HepG2 (cell line): ENCODE data around the gene ACTN1. TPM values are rescaled to one million over a fixed set of nuclear protein-coding genes. Genes with fewer than 3 reads are reported as not detected.
A peak's percentile ranks its signal among the peaks of the same experiment; 100 is the strongest.

ENCODE experiments used
- ATAC-seq: fragments of 200-7000 bp; cut with Tn5 transposase; 3 replicates; pipeline ENCODE4 v1.9.1; 2020; ENCODE audit warnings: mild to moderate bottlenecking, moderate library complexity
- BruUV-seq: library from RNA; stranded (reverse); fragments of 400-500 nt; replicated peaks from 2 replicates; lab custom pipeline; 2021; lab: Mats Ljungman, UMichigan
- CTCF ChIA-PET: fragments of 300-600 bp; formaldehyde crosslinking; extraction: SDS; loops from one replicate; lab custom pipeline; 2021; ENCODE audit warnings: low total read pairs, inconsistent platforms, low intra/inter-chr PET ratio; lab: Yijun Ruan, JAX
- POLR2A ChIA-PET: fragments of 350-600 bp; sonication (Branson Sonifier 250); formaldehyde crosslinking; loops from one replicate; lab custom pipeline; 2020; ENCODE audit warnings: antibody characterized with exemption, inconsistent platforms; lab: Yijun Ruan, JAX
- DNase-seq: peaks from one replicate; pipeline ENCODE4 v3.0.0-alpha.2; 2015; ENCODE audit warnings: low spot score
- FAIRE-seq: peaks from 3 replicates; lab custom pipeline; 2011; peaks lifted over from hg19 to GRCh38; lab: Jason Lieb, UNC
- H2AFZ ChIP-seq: one replicate; pipeline ENCODE4 v1.6.1; 2011; ENCODE audit warnings: low read length, inconsistent platforms
- H3K27ac ChIP-seq: fragments of 300-600 bp; 3 replicates; pipeline ENCODE4 v1.8.0; 2011; ENCODE audit warnings: mixed run types, mild to moderate bottlenecking, mixed read lengths, low read length, inconsistent platforms; ENCODE audit not compliant: insufficient read depth; ENCODE audit errors: extremely low read length
- H3K27me3 ChIP-seq, 2 experiments: fragments of 200-600 bp in 1 of 2; 2 replicates in 1 of 2; 3 replicates in 1 of 2; pipeline versions ENCODE4 v1.6.0 to v1.8.0; 2011; ENCODE audit warnings: low read length in 2 of 2, mild to moderate bottlenecking in 2 of 2, moderate library complexity in 2 of 2, inconsistent platforms in 1 of 2; ENCODE audit not compliant: insufficient read depth in 2 of 2, control insufficient read depth in 1 of 2
- H3K36me3 ChIP-seq, 2 experiments: fragments of 200-600 bp in 1 of 2; replicated peaks in 1 of 2; 2 replicates in 1 of 2; 3 replicates in 1 of 2; pipeline versions ENCODE4 v1.5.1 to v1.8.0; 2011; ENCODE audit warnings: low read length in 2 of 2, inconsistent platforms in 1 of 2; ENCODE audit not compliant: insufficient read depth in 2 of 2, control insufficient read depth in 1 of 2
- H3K4me1 ChIP-seq: 2 replicates; pipeline ENCODE4 v1.5.1; 2012; ENCODE audit warnings: low read length, inconsistent platforms; ENCODE audit not compliant: insufficient read depth
- H3K4me2 ChIP-seq: 2 replicates; pipeline ENCODE4 v1.6.0; 2011; ENCODE audit warnings: low read depth, low read length, inconsistent platforms
- H3K4me3 ChIP-seq, 3 experiments: fragments of 200-600 bp in 1 of 3; sonication (generic), shearing (Covaris generic) in 1 of 3; replicated peaks in 1 of 3; 2 replicates each; pipeline ENCODE4 v1.5.1; 2011 to 2016; ENCODE audit warnings: low read length in 3 of 3, inconsistent platforms in 2 of 3, low read depth in 2 of 3, mild to moderate bottlenecking in 2 of 3, control low read depth in 1 of 3, mixed read lengths in 1 of 3; ENCODE audit not compliant: insufficient read depth in 1 of 3
- H3K79me2 ChIP-seq: one replicate; pipeline ENCODE4 v1.6.1; 2011; ENCODE audit warnings: low read length, inconsistent platforms; ENCODE audit not compliant: insufficient read depth
- H3K9ac ChIP-seq: 2 replicates; pipeline ENCODE4 v1.6.0; 2011; ENCODE audit warnings: mild to moderate bottlenecking, low read depth, low read length, inconsistent platforms; ENCODE audit not compliant: insufficient read depth
- H3K9me3 ChIP-seq: 2 replicates; pipeline ENCODE4 v1.5.1; 2012; ENCODE audit warnings: mild to moderate bottlenecking, low read length
- H4K20me1 ChIP-seq: 2 replicates; pipeline ENCODE4 v1.6.0; 2011; ENCODE audit warnings: inconsistent platforms, mild to moderate bottlenecking, low read length, moderate library complexity; ENCODE audit not compliant: insufficient read depth
- AGO2 ChIP-seq: fragments of 200-400 bp; formaldehyde crosslinking; optimal IDR thresholded peaks from 2 replicates; pipeline ENCODE3; 2017; ENCODE audit warnings: mild to moderate bottlenecking, low read depth, low read length, moderate library complexity
- EEA1 ChIP-seq: sonication (generic); formaldehyde crosslinking; IDR thresholded peaks from 2 replicates; pipeline ENCODE4 v1.5.1; 2020; ENCODE audit warnings: mild to moderate bottlenecking, missing genetic modification reagents, borderline replicate concordance
- HNRNPLL ChIP-seq: fragments of 200-400 bp; formaldehyde crosslinking; IDR thresholded peaks from 2 replicates; pipeline ENCODE4 v1.6.1; 2017; ENCODE audit warnings: mild to moderate bottlenecking, low read depth, low read length; ENCODE audit not compliant: poor library complexity, severe bottlenecking
- ISL2 ChIP-seq: sonication (generic); formaldehyde crosslinking; IDR thresholded peaks from 2 replicates; pipeline ENCODE4 v1.5.0; 2020; ENCODE audit warnings: missing genetic modification reagents
- MED13 ChIP-seq: sonication (generic); formaldehyde crosslinking; IDR thresholded peaks from 2 replicates; pipeline ENCODE4 v1.5.0; 2020; ENCODE audit warnings: missing genetic modification reagents
- RXRA ChIP-seq: sonication (generic); formaldehyde crosslinking; IDR thresholded peaks from 2 replicates; pipeline ENCODE4 v1.5.1; 2020; ENCODE audit warnings: missing genetic modification reagents
- SIN3A ChIP-seq: IDR thresholded peaks from 2 replicates; pipeline ENCODE4 v1.6.1; 2011; ENCODE audit warnings: low read depth, mild to moderate bottlenecking, control low read depth, low read length, borderline replicate concordance
- ZNF20 ChIP-seq: sonication (generic); formaldehyde crosslinking; IDR thresholded peaks from 2 replicates; pipeline ENCODE4 v1.4.0; 2020; ENCODE audit warnings: mild to moderate bottlenecking, moderate library complexity, missing genetic modification reagents
- ZNF547 ChIP-seq: sonication (generic); formaldehyde crosslinking; IDR thresholded peaks from 2 replicates; pipeline ENCODE4 v1.5.1; 2020; ENCODE audit warnings: mild to moderate bottlenecking, missing genetic modification reagents
- ZNF83 ChIP-seq: sonication (generic); formaldehyde crosslinking; IDR thresholded peaks from 2 replicates; pipeline ENCODE4 v1.4.0; 2020; ENCODE audit warnings: missing genetic modification reagents, mild to moderate bottlenecking, borderline replicate concordance
- ZZZ3 ChIP-seq: sonication (generic); formaldehyde crosslinking; IDR thresholded peaks from 2 replicates; pipeline ENCODE4 v1.4.0; 2020; ENCODE audit warnings: missing genetic modification reagents, mild to moderate bottlenecking, borderline replicate concordance
- WGBS: methylation state at CpG from one replicate; pipeline ENCODE4 v1.1.6; 2017; ENCODE audit warnings: low lambda C conversion rate; 5-methylcytosine and 5-hydroxymethylcytosine counted together
- in situ Hi-C: cut with HindIII; loops from 2 replicates; pipeline ENCODE4 v1.10.0; 2017; ENCODE audit warnings: low pct_unique_long_range_greater_than_20kb; ENCODE audit not compliant: extremely low pct_ligation_motif_present
- intact Hi-C: fragments of 100-400 bp; cut with micrococcal nuclease; formaldehyde crosslinking; loops from one replicate; pipeline ENCODE4 v1.10.0; 2022; ENCODE audit not compliant: unreplicated experiment
- polyA plus RNA-seq, 8 experiments: library from polyadenylated mRNA; depleted of rRNA in 3 of 8; stranded (reverse) in 7 of 8; unstranded in 1 of 8; fragments of >200 nt; fragmentation: Illumina TruSeq in 4 of 8; extraction: Trizol in 4 of 8; gene quantifications; 2 replicates each; pipeline versions ENCODE4 v1.2.1 to v1.2.3, GENCODE V29; 2011 to 2016; ENCODE audit warnings: low read depth in 4 of 8, missing spikeins in 1 of 8, mixed read lengths in 1 of 8; ENCODE audit not compliant: insufficient read depth in 1 of 8
- total RNA-seq, 5 experiments: library from RNA; depleted of rRNA; stranded (reverse); fragments of >200 nt; fragmentation: Illumina TruSeq; extraction: Trizol; gene quantifications; 2 replicates each; pipeline ENCODE4 v1.2.3, GENCODE V29; 2016; ENCODE audit warnings: low read depth in 1 of 5
- TF ChIP-seq, protein P1 (sequence below): IDR thresholded peaks from 2 replicates; pipeline ENCODE4 v1.6.1; 2012; ENCODE audit warnings: inconsistent platforms
- TF ChIP-seq, protein P2 (sequence below): sonication (generic); formaldehyde crosslinking; IDR thresholded peaks from 2 replicates; pipeline ENCODE4 v1.8.1; 2023; ENCODE audit warnings: missing genetic modification reagents, mild to moderate bottlenecking, borderline replicate concordance
- TF ChIP-seq, protein P3 (sequence below): conservative IDR thresholded peaks from 2 replicates; pipeline ENCODE4 v1.6.1; 2018; ENCODE audit warnings: missing genetic modification reagents

Gene ACTN1
- total and polyA plus RNA-seq, 2 of the 13 experiments (the other 11 are each of a cell fraction or from before 2014, with no cell fraction given) = 58.6 to 162 TPM

DNA sequence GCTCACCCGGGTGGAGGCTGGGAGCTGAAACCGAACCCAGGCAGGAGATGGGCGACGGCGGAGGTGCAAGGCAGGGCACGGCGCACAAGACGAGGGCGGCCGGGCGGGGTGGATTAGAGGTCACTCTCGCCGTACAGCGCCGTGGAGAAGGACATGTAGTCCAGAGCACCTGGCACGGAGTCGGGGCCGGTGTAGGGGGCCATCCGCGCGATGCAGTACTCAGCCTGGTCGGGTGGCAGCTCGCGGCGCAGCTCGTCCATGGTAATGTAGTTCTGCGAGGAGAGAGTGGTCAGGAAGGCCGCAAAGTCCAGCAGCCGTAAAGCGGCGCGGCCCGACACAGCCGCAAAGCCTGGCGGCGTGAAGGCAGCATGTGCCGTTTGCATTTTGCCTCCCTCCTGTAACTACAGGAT is 104.4 kb downstream of the ACTN1 start:
- no peak overlapping the region for H3K4me3 ChIP-seq
- H3K27ac ChIP-seq = no peak overlapping the region
- H3K9me3 ChIP-seq = no peaks in the 10 kb centered on the region
- TF ChIP-seq HNRNPLL (peak; percentile 24), SIN3A (no peak), MED13 (CRISPR knock-in tag) (no peak), ZZZ3 (CRISPR knock-in tag) (no peak), ZNF83 (no peak), EEA1 (CRISPR knock-in tag) (no peak), ISL2 (CRISPR knock-in tag) (no peak), AGO2 (peak; percentile 76), ZNF20 (CRISPR knock-in tag) (no peak), RXRA (CRISPR knock-in tag) (no peak), ZNF547 (no peak)
- TF ChIP-seq, protein P1, sequence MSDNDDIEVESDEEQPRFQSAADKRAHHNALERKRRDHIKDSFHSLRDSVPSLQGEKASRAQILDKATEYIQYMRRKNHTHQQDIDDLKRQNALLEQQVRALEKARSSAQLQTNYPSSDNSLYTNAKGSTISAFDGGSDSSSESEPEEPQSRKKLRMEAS = no peak
- TF ChIP-seq, protein P2, sequence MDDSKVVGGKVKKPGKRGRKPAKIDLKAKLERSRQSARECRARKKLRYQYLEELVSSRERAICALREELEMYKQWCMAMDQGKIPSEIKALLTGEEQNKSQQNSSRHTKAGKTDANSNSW = no peak
- TF ChIP-seq, protein P3, sequence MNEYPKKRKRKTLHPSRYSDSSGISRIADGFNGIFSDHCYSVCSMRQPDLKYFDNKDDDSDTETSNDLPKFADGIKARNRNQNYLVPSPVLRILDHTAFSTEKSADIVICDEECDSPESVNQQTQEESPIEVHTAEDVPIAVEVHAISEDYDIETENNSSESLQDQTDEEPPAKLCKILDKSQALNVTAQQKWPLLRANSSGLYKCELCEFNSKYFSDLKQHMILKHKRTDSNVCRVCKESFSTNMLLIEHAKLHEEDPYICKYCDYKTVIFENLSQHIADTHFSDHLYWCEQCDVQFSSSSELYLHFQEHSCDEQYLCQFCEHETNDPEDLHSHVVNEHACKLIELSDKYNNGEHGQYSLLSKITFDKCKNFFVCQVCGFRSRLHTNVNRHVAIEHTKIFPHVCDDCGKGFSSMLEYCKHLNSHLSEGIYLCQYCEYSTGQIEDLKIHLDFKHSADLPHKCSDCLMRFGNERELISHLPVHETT (CRISPR knock-in tag) = no peak
- TF ChIP-seq, all 625 proteins: peak for 2
- ChIA-PET CTCF (no interaction called here), POLR2A (no interaction called here)
- intact Hi-C loops (no loop called here), in situ Hi-C loops (no loop called here)
- H3K4me1 ChIP-seq = peaks cover 3% of the 10 kb centered on the region
- peaks cover 40 to 71% of the 10 kb centered on the region in 2 experiments; a peak in 4 of 5 replicates for H3K36me3 ChIP-seq
- DNase-seq = no peak
- H3K79me2 ChIP-seq = no peaks in the 10 kb centered on the region
- H2AFZ ChIP-seq = no peak overlapping the region
- WGBS = 95% methylated on average over 37 of the region's 37 CpGs
- no peak for FAIRE-seq
- no peak overlapping the region for H3K9ac ChIP-seq
- no peak for ATAC-seq
- no TSS peak for BruUV-seq
- no peaks in the 10 kb centered on the region for H3K27me3 ChIP-seq
- no peaks in the 10 kb centered on the region for H4K20me1 ChIP-seq
- no peak overlapping the region for H3K4me2 ChIP-seq
